Caki2 (cell line): ENCODE results near the gene PEX5L. TPM values are rescaled to one million over a fixed set of nuclear protein-coding genes. Genes with fewer than 3 reads are reported as not detected.
A peak's percentile ranks its signal among the peaks of the same experiment; 100 is the strongest.

Experiments
- DNase-seq: peaks from one replicate; pipeline ENCODE4 v3.0.0-alpha.2; 2015; ENCODE audit warnings: low read depth
- in situ Hi-C: cut with HindIII; loops from 2 replicates; pipeline ENCODE4 v1.10.0; 2016; ENCODE audit warnings: low sequenced_read_pairs, low pct_unique_long_range_greater_than_20kb, mixed read lengths
- total RNA-seq: library from RNA; depleted of rRNA; stranded (reverse); fragments of >200 nt; shearing (Covaris generic); gene quantifications from 2 replicates; pipeline ENCODE4 v1.2.3, GENCODE V29; 2014; ENCODE audit warnings: low replicate concordance

PEX5L gene
- total RNA-seq, 1 experiment from 2014 or later = 15.2 TPM

- in situ Hi-C loops = no loop called here
- no peak for DNase-seq
Observed at GRCh38 chr3:179962629-179963387, 73.9 kb downstream of the PEX5L start.

DNA sequence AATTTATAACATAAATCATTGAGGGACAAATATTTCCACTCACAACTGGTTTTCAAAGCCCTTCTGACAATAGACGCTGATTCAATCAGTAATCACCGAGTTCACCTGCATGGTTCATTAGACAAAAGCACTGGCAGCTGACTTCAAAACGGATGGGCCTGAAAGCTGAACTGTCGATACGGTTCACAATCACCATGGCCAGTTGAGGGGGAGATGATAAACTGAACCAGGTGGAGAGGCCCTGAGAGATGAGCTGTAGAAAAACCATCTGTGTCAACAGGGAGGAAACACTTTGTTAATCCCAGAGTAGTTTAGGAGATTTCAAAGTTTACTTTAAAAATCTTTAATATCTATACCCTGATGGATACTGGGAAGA lies 75.0 kb downstream of the PEX5L start:
- in situ Hi-C loops = no loop called here
- peak; percentile 62 for DNase-seq

- DNase-seq = peak; percentile 69
- in situ Hi-C loops = no loop called here
Observed at GRCh38 chr3:179961071-179961702, 75.5 kb downstream of the PEX5L start.

DNA sequence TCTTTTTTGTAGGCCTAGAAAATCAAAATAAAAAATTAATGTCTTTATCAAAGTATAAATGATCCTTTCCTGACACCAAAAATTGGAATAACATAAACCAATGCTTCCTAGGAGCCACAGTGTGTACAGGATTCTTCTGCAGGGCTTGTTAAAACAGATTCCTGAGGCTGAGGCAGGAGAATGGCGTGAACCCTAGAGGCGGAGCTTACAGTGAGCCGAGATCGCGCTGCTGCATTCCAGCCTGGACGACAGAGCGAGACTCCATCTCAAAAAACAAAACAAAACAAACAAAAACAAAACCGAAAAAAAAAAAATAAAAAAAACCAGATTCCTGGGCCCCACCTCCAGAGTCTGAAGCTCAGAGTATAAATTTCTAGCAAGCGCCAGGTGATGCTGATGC lies 78.0 kb downstream of the PEX5L start:
- no peak for DNase-seq
- in situ Hi-C loops = no loop called here

- in situ Hi-C loops = no loop called here
Observed at GRCh38 chr3:179958143-179958542, 78.6 kb downstream of the PEX5L start.

GRCh38 chr3:179957264-179957845 lies 79.4 kb downstream of the PEX5L start:
- DNase-seq = peak; percentile 51
- in situ Hi-C loops = no loop called here

More at GRCh38 chr3:179958143-179958542, 78.6 kb downstream of the PEX5L start:
- DNase-seq = no peak

DNA sequence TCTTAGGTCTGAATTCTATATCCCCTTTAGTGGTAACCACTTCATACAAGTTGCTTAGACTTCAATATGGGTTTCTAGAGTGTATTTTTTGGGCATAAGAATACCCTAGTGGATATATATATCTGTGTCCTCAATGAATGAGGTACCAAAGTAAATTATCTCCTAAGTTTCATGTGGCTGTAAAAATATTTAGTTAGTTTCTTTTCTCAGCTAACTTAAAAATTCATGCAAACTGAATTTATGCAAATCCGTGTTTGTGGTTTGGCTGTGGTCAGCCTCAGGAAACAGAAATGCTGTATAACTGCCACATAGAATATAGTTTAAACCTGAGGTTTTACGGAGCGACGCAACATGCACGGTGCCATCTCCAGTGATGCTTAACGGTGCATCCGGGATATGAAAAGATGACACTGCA lies 80.3 kb downstream of the PEX5L start:
- in situ Hi-C loops = no loop called here
- peak; percentile 75 for DNase-seq

GRCh38 chr3:179955809-179956208 lies 80.9 kb downstream of the PEX5L start:
- in situ Hi-C loops = no loop called here
- no peak for DNase-seq

GRCh38 chr3:179955286-179955685 lies 81.5 kb downstream of the PEX5L start:
- in situ Hi-C loops = no loop called here
- DNase-seq = no peak

DNA sequence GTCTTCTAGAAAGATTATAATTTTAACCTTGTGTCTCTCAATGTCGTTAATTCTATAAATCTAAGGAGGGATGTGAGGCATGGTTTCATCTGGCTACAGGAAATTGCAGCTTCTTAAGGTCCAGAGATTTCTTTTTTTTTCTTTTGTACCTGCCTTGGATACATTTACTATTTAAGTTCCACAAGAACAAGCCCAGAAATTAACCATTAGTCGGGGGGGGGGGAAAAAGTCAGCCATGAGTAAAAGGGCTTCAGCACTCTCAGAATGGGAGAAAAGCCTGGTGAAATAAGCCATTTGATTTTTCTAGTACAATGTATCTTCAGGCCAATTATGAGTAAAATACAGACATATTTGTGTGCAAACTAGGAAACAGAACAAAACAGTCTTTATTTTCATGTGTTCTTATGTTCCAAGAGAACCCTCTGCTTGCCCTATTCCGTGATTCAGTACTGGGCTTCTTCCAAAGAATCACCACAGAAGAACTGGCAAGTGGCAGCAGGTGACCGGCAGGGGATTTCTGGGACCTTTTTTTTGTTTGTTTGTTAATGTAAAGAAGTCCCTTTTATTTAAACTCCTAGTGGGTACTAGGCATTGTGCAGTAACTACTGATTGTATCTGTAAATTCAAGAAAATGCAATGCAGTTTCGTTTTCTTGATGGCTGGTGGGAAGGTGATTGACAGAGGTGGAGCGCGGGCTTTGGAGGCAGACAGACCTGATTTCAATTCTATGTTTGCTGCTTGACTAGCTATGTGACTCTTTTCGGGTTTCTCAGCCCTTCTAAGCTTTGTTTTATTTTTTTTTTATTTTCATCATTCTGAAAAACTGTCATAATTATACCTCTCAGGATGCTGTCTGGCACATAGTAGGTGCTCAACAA lies 82.5 kb downstream of the PEX5L start:
- DNase-seq = no peak
- in situ Hi-C loops = no loop called here

GRCh38 chr3:179950840-179951239 lies 85.9 kb downstream of the PEX5L start:
- in situ Hi-C loops = no loop called here
- DNase-seq = no peak

GRCh38 chr3:179949869-179950268 lies 86.9 kb downstream of the PEX5L start:
- no peak for DNase-seq
- in situ Hi-C loops = no loop called here

GRCh38 chr3:179949412-179949811 lies 87.3 kb downstream of the PEX5L start:
- in situ Hi-C loops = no loop called here
- DNase-seq = no peak

DNA sequence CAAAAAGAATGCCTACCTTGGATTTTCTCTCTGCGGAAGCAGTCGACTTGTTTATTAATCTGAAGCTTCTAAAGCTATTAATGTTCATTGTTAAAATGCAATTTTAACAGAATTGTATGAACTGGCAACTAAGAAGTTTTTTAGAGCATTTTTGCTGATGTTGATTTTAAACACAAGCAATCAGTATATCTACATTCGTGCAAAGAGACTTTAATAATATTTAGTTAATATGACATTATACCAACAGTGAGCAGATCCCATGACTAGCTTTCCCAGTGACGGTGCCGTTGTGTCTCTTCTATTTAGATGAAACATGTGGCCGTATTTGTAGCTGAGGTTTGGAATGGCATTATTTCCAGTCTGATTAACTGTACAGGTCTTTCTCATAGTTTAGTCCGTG lies 88.0 kb downstream of the PEX5L start:
- no peak for DNase-seq
- in situ Hi-C loops = no loop called here

- no peak for DNase-seq
- in situ Hi-C loops = no loop called here
Observed at GRCh38 chr3:179945569-179945968, 91.2 kb downstream of the PEX5L start.

GRCh38 chr3:179943117-179943880 lies 93.4 kb downstream of the PEX5L start:
- in situ Hi-C loops = no loop called here
- DNase-seq = no peak

- in situ Hi-C loops = no loop called here
- DNase-seq = no peak
Observed at GRCh38 chr3:179942553-179943075, 94.1 kb downstream of the PEX5L start.

- no peak for DNase-seq
- in situ Hi-C loops = no loop called here
Observed at GRCh38 chr3:179935710-179936109, 101.0 kb downstream of the PEX5L start.
